ENCODE results near the gene RECK.

DNA sequence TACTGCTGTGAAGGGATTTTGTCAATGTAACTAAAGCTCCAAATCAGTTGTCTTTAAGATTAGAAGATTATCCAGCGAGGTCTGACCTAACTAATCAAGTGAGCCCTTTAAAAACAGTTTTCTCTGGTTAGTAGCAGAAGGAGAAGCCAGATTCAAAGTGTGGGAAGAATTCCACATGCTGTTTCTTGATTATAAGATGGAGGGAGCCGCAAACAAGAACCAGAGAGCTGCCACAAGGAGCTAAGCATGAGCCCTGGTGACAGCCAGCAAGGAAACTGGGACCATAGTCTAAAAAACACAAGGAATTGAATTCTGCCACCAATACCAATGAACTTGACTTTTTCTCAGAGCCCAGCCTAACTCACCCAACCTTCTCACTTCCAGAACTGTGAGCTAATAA, 41.8 kb upstream of the RECK start:
- TF ChIP-seq, protein P1, sequence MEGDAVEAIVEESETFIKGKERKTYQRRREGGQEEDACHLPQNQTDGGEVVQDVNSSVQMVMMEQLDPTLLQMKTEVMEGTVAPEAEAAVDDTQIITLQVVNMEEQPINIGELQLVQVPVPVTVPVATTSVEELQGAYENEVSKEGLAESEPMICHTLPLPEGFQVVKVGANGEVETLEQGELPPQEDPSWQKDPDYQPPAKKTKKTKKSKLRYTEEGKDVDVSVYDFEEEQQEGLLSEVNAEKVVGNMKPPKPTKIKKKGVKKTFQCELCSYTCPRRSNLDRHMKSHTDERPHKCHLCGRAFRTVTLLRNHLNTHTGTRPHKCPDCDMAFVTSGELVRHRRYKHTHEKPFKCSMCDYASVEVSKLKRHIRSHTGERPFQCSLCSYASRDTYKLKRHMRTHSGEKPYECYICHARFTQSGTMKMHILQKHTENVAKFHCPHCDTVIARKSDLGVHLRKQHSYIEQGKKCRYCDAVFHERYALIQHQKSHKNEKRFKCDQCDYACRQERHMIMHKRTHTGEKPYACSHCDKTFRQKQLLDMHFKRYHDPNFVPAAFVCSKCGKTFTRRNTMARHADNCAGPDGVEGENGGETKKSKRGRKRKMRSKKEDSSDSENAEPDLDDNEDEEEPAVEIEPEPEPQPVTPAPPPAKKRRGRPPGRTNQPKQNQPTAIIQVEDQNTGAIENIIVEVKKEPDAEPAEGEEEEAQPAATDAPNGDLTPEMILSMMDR (IDR thresholded peaks at IDR 0.05; ENCODE audit: low read depth, low read length, poor library complexity, severe bottlenecking), result no peak
- no peak for TF ChIP-seq EZH2phosphoT487 (IDR thresholded peaks at IDR 0.05; ENCODE audit: borderline replicate concordance, low read length)

All from DOHH2 (cell line).